ENCODE data around the gene PI4KA. TPM values are rescaled to one million over a fixed set of nuclear protein-coding genes. Genes with fewer than 3 reads are reported as not detected.
A peak's percentile ranks its signal among the peaks of the same experiment; 100 is the strongest.

Gene PI4KA
- total RNA-seq, 6 experiments from 2014 or later = 35.3 to 55.4 (median 47.7) TPM

- H3K36me3 ChIP-seq = peaks cover 0 to 44% (median 10%) of the 10 kb centered on the region in 4 donors
- TF ChIP-seq POLR2A (IDR thresholded peaks at IDR 0.05) (no peak), CTCF (IDR thresholded peaks at IDR 0.05) (no peak)
- WGBS (ENCODE audit: insufficient coverage, low coverage, low lambda C conversion rate, missing lambda C conversion rate) = 82% methylated on average over 3 of the region's 5 CpGs
- DNase-seq (no peak), ATAC-seq (no peak)
- no peak overlapping the region for H3K4me3 ChIP-seq
- H3K4me1 ChIP-seq = peaks cover 0 to 80% (median 36%) of the 10 kb centered on the region in 4 donors
- intact Hi-C loops (cut with DNase I) = no loop called here
- no peaks in the 10 kb centered on the region for H3K9me3 ChIP-seq
- no peaks in the 10 kb centered on the region for H3K27me3 ChIP-seq
- H3K27ac ChIP-seq = peak overlapping the region in 2 of 3 donors; percentile 77 to 93
These were observed 69.8 kb downstream of the PI4KA start for GRCh38 chr22:20788627-20789344.

DNA sequence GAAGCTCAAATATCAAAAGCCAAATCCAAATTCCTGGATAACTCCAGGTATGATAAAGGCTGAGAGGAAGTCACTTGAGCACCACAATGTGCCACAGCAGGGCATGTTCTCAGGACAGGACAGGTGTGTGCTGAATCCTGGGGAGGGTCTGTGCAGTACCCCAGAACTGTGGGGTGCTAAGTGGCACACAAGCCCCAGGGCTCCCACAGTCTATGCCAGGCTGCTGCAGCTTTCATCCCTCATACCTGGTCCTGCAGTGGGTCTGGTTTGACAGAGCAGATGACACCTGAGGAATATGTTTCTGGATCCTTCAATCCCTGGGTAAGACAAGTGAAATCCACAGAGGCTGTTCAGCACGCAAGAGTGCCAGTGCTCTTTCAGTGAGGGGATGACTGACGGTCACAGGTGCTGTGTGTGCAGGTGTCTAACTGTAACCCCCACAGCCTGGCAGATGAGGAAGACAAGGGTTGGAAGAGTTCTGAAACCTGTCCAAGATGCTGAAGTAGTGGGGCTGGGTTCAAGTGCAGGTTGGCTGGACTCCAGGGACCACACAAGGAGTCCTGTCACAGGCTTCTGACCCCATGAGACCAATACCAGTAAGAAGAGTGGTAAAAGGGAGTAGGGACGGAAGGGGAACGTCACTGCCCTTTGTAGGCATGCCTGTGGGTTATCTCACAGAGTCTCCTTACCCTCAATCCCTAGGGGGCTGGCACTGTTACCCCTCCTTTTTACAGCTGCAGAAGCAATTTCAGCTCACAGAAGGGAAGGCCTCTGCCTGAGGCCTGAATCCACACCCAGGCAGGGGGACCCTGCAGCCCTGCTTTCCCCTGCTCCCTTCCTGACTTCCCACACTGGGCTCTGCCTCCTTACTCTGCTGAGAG is 70.6 kb downstream of the PI4KA start:
- no peak for TF ChIP-seq CTCF (IDR thresholded peaks at IDR 0.05)
- TF ChIP-seq POLR2A (IDR thresholded peaks at IDR 0.05) = no peak
- DNase-seq = no peak
- Histone ChIP-seq H3K27ac (peak overlapping the region in 2 of 3 donors; percentile 39 to 93), H3K4me3 (no peak overlapping the region), H3K36me3 (peaks cover 0 to 52% (median 11%) of the 10 kb centered on the region in 4 donors), H3K27me3 (no peaks in the 10 kb centered on the region), H3K9me3 (no peaks in the 10 kb centered on the region), H3K4me1 (peaks cover 0 to 88% (median 37%) of the 10 kb centered on the region in 4 donors)
- ATAC-seq = no peak
- 100% methylated on average over 1 of the region's 4 CpGs for WGBS (ENCODE audit: insufficient coverage, low coverage, low lambda C conversion rate, missing lambda C conversion rate)
- intact Hi-C loops (cut with DNase I) = no loop called here

- peaks cover 0 to 94% (median 37%) of the 10 kb centered on the region in 4 donors for H3K4me1 ChIP-seq
These were observed 71.4 kb downstream of the PI4KA start for GRCh38 chr22:20787223-20787622.

More at GRCh38 chr22:20787223-20787622, 71.4 kb downstream of the PI4KA start:
- WGBS (ENCODE audit: insufficient coverage, low coverage, low lambda C conversion rate, missing lambda C conversion rate) = no CpG with 5 or more reads among the region's 4 CpGs
- intact Hi-C loops (cut with DNase I) = no loop called here
- Histone ChIP-seq H3K4me3 (no peak overlapping the region), H3K9me3 (no peaks in the 10 kb centered on the region), H3K36me3 (peaks cover 0 to 60% (median 11%) of the 10 kb centered on the region in 4 donors), H3K27ac (peak overlapping the region; percentile 35 to 93 (median 39)), H3K27me3 (no peaks in the 10 kb centered on the region)
- TF ChIP-seq CTCF (IDR thresholded peaks at IDR 0.05) (no peak), POLR2A (IDR thresholded peaks at IDR 0.05) (no peak)
- DNase-seq (no peak), ATAC-seq (no peak)

Data from right lobe of liver (tissue), 6 donors.